ENCODE data around the gene CNNM4.

CNNM4 gene

GRCh38 chr2:96832408-96832753 is 71.7 kb downstream of the CNNM4 start:
- no peak for DNase-seq (ENCODE audit: low read depth, low spot score)

- no peak for DNase-seq (ENCODE audit: low read depth, low spot score)
These were observed 72.2 kb downstream of the CNNM4 start for GRCh38 chr2:96832754-96833507.

GRCh38 chr2:96835830-96836229 is 75.1 kb downstream of the CNNM4 start:
- DNase-seq (ENCODE audit: low read depth, low spot score), result no peak

GRCh38 chr2:96837575-96837974 is 76.9 kb downstream of the CNNM4 start:
- DNase-seq (ENCODE audit: low read depth, low spot score), result no peak

- no peak for DNase-seq (ENCODE audit: low read depth, low spot score)
These were observed 77.9 kb downstream of the CNNM4 start for GRCh38 chr2:96838345-96839292.

GRCh38 chr2:96839293-96839874 is 78.7 kb downstream of the CNNM4 start:
- peak; percentile 61 for DNase-seq (ENCODE audit: low read depth, low spot score)

GRCh38 chr2:96839875-96840850 is 79.5 kb downstream of the CNNM4 start:
- no peak for DNase-seq (ENCODE audit: low read depth, low spot score)

GRCh38 chr2:96841701-96842495 is 81.2 kb downstream of the CNNM4 start:
- DNase-seq (ENCODE audit: low read depth, low spot score), result no peak

- DNase-seq (ENCODE audit: low read depth, low spot score), result no peak
These were observed 81.9 kb downstream of the CNNM4 start for GRCh38 chr2:96842600-96842999.

- DNase-seq (ENCODE audit: low read depth, low spot score), result no peak
These were observed 83.0 kb downstream of the CNNM4 start, which contains the start of gene ANKRD23 for GRCh38 chr2:96843538-96844268. TSS of gene ANKRD23 (minus strand) at chr2:96844021. CDS start at chr2:96843992, 29 bp downstream.

- DNase-seq (ENCODE audit: low read depth, low spot score), result no peak
These were observed 83.7 kb downstream of the CNNM4 start for GRCh38 chr2:96844405-96844808.

GRCh38 chr2:96846825-96847224 is 86.1 kb downstream of the CNNM4 start:
- no peak for DNase-seq (ENCODE audit: low read depth, low spot score)

- DNase-seq (ENCODE audit: low read depth, low spot score), result no peak
These were observed 86.9 kb downstream of the CNNM4 start for GRCh38 chr2:96847586-96847985.

GRCh38 chr2:96848264-96848663 is 87.6 kb downstream of the CNNM4 start:
- no peak for DNase-seq (ENCODE audit: low read depth, low spot score)

GRCh38 chr2:96852667-96853066 is 92.0 kb downstream of the CNNM4 start:
- DNase-seq (ENCODE audit: low read depth, low spot score), result no peak

- DNase-seq (ENCODE audit: low read depth, low spot score), result no peak
These were observed 92.6 kb downstream of the CNNM4 start for GRCh38 chr2:96853321-96853720.

- DNase-seq (ENCODE audit: low read depth, low spot score), result no peak
These were observed 96.3 kb downstream of the CNNM4 start for GRCh38 chr2:96856776-96857666.

GRCh38 chr2:96857667-96858372 is 97.1 kb downstream of the CNNM4 start, which contains the start of gene ANKRD39:
TSS of gene ANKRD39 (minus strand) at chr2:96858016. CDS start at chr2:96857987, 29 bp downstream.
- DNase-seq (ENCODE audit: low read depth, low spot score), result peak; percentile 95
